ENCODE measurements around the gene PRR29. TPM values are rescaled to one million over a fixed set of nuclear protein-coding genes. Genes with fewer than 3 reads are reported as not detected.
A peak's percentile ranks its signal among the peaks of the same experiment; 100 is the strongest.
"Not testable (repeated sequence)": the region's sequence is repeated elsewhere in the genome, so short reads cannot be mapped to it uniquely, and the experiment has no call there.

Gene PRR29
- total RNA-seq, 5 donors from 2014 or later (not counting 1 experiment from before 2014, with no cell fraction given), result 0.50 to 1.9 (median 1.1) TPM

- H3K27ac Mint-ChIP-seq, result peak overlapping the region; percentile 74 to 79
- H3K36me3 Mint-ChIP-seq, result peaks cover 43% of the 10 kb centered on the region
- Histone ChIP-seq H3K4me3 (ENCODE audit: control insufficient read depth in 1 of 2, extremely low read depth in 1 of 2, low read length in 1 of 2) (no peak overlapping the region), H3K27ac (ENCODE audit: low read length) (no peak overlapping the region), H3K27me3 (replicated peaks in 1 of 2; ENCODE audit: control insufficient read depth in 2 of 2, extremely low read depth in 1 of 2, insufficient read depth in 2 of 2, low read length in 1 of 2) (no peaks in the 10 kb centered on the region), H3K36me3 (ENCODE audit: control insufficient read depth in 2 of 2, extremely low read depth in 1 of 2, insufficient read depth in 1 of 2, low read length in 1 of 2) (peaks cover 20 to 72% of the 10 kb centered on the region in 2 donors), H3K4me1 (ENCODE audit: control insufficient read depth in 1 of 2, extremely low read depth in 1 of 2, insufficient read depth in 2 of 2, low read length in 2 of 2) (peaks cover 6 to 45% of the 10 kb centered on the region in 2 experiments), H3K9me3 (no peaks in the 10 kb centered on the region)
- H3K9me3 Mint-ChIP-seq, result no peaks in the 10 kb centered on the region
- 90% methylated on average over 12 of the region's 13 CpGs for WGBS (ENCODE audit: insufficient coverage)
- H3K27me3 Mint-ChIP-seq, result no peaks in the 10 kb centered on the region
- ATAC-seq (replicated peaks in 1 of 4) (no peak), DNase-seq (peak in 1 of 35 experiments; percentile 19)
- CTCF ChIA-PET, result interaction anchor here in 1 of 2 donors (0.5 to 2.1 kb wide), 5 partner anchors 12 to 22 kb away, joined by 3 to 10 read pairs (median 6); partner anchors contain the start of gene ICAM2
- POLR2A ChIA-PET, result no interaction called here
- H3K4me3 Mint-ChIP-seq, result no peak overlapping the region
- peaks cover 49 to 65% (median 60%) of the 10 kb centered on the region in 3 donors for H3K4me1 Mint-ChIP-seq
Measured at GRCh38 chr17:64006361-64007088, 8.4 kb downstream of the PRR29 start.

GRCh38 chr17:64007089-64007837 is 9.1 kb downstream of the PRR29 start:
- Mint-ChIP-seq H3K4me3 (peak overlapping the region in 1 of 3 donors; percentile 49), H3K27ac (peak overlapping the region; percentile 61 to 79), H3K4me1 (peaks cover 55 to 72% (median 66%) of the 10 kb centered on the region in 3 donors), H3K36me3 (peaks cover 48% of the 10 kb centered on the region)
- not testable (repeated sequence) for H3K4me3 ChIP-seq (ENCODE audit: control insufficient read depth in 1 of 2, extremely low read depth in 1 of 2, low read length in 1 of 2); H3K27me3 Mint-ChIP-seq; H3K9me3 Mint-ChIP-seq; H3K27me3 ChIP-seq (replicated peaks in 1 of 2; ENCODE audit: control insufficient read depth in 2 of 2, extremely low read depth in 1 of 2, insufficient read depth in 2 of 2, low read length in 1 of 2); H3K9me3 ChIP-seq; H3K27ac ChIP-seq (ENCODE audit: low read length); DNase-seq
- POLR2A ChIA-PET, result interaction anchor here in 1 of 2 donors (0.6 kb wide), 1 partner anchor 15 kb away, joined by 4 read pairs; no protein-coding TSS in a partner anchor
- CTCF ChIA-PET, result interaction anchor here in 1 of 2 donors (1.3 to 2.1 kb wide), 3 partner anchors 13 to 22 kb away, joined by 3 to 9 read pairs (median 6); no protein-coding TSS in a partner anchor
- peak in 1 of 4 experiments; percentile 37 for ATAC-seq (replicated peaks in 1 of 4)
- H3K4me1 ChIP-seq (ENCODE audit: control insufficient read depth in 1 of 2, extremely low read depth in 1 of 2, insufficient read depth in 2 of 2, low read length in 2 of 2), result peaks cover 6 to 49% of the 10 kb centered on the region in 2 experiments
- WGBS (ENCODE audit: insufficient coverage), result 100% methylated on average over 1 of the region's 5 CpGs
- peaks cover 20 to 70% of the 10 kb centered on the region in 2 donors for H3K36me3 ChIP-seq (ENCODE audit: control insufficient read depth in 2 of 2, extremely low read depth in 1 of 2, insufficient read depth in 1 of 2, low read length in 1 of 2)

- Mint-ChIP-seq H3K36me3 (peaks cover 53% of the 10 kb centered on the region), H3K27ac (peak overlapping the region; percentile 52 to 79), H3K4me3 (peak overlapping the region in 1 of 3 donors; percentile 49), H3K27me3 (no peaks in the 10 kb centered on the region), H3K4me1 (peaks cover 61 to 77% (median 71%) of the 10 kb centered on the region in 3 donors), H3K9me3 (no peaks in the 10 kb centered on the region)
- H3K27ac ChIP-seq (ENCODE audit: low read length), result no peak overlapping the region
- H3K4me3 ChIP-seq (ENCODE audit: control insufficient read depth in 1 of 2, extremely low read depth in 1 of 2, low read length in 1 of 2), result no peak overlapping the region
- H3K4me1 ChIP-seq (ENCODE audit: control insufficient read depth in 1 of 2, extremely low read depth in 1 of 2, insufficient read depth in 2 of 2, low read length in 2 of 2), result peaks cover 6 to 51% of the 10 kb centered on the region in 2 experiments
- H3K27me3 ChIP-seq (replicated peaks in 1 of 2; ENCODE audit: control insufficient read depth in 2 of 2, extremely low read depth in 1 of 2, insufficient read depth in 2 of 2, low read length in 1 of 2), result no peaks in the 10 kb centered on the region
- ATAC-seq (replicated peaks in 1 of 4) (no peak), DNase-seq (no peak)
- POLR2A ChIA-PET, result interaction anchor here in 1 of 2 donors (0.6 kb wide), 1 partner anchor 14 kb away, joined by 4 read pairs; no protein-coding TSS in a partner anchor
- H3K36me3 ChIP-seq (ENCODE audit: control insufficient read depth in 2 of 2, extremely low read depth in 1 of 2, insufficient read depth in 1 of 2, low read length in 1 of 2), result peaks cover 17 to 64% of the 10 kb centered on the region in 2 donors
- no peaks in the 10 kb centered on the region for H3K9me3 ChIP-seq
- CTCF ChIA-PET, result no interaction called here
- WGBS (ENCODE audit: insufficient coverage), result 100% methylated on average over 2 of the region's 5 CpGs
Measured at GRCh38 chr17:64007838-64008282, 9.7 kb downstream of the PRR29 start.

- Mint-ChIP-seq H3K27ac (peak overlapping the region; percentile 52 to 79), H3K4me1 (peaks cover 66 to 81% (median 76%) of the 10 kb centered on the region in 3 donors)
- 95% methylated on average over 4 of the region's 5 CpGs for WGBS (ENCODE audit: insufficient coverage)
Measured at GRCh38 chr17:64008346-64008745, 10.2 kb downstream of the PRR29 start.

GRCh38 chr17:64008830-64009229 is 10.7 kb downstream of the PRR29 start:
- Histone ChIP-seq H3K27me3 (replicated peaks in 1 of 2; ENCODE audit: control insufficient read depth in 2 of 2, extremely low read depth in 1 of 2, insufficient read depth in 2 of 2, low read length in 1 of 2) (no peaks in the 10 kb centered on the region), H3K4me1 (ENCODE audit: control insufficient read depth in 1 of 2, extremely low read depth in 1 of 2, insufficient read depth in 2 of 2, low read length in 2 of 2) (peaks cover 6 to 57% of the 10 kb centered on the region in 2 experiments), H3K36me3 (ENCODE audit: control insufficient read depth in 2 of 2, extremely low read depth in 1 of 2, insufficient read depth in 1 of 2, low read length in 1 of 2) (peaks cover 12 to 54% of the 10 kb centered on the region in 2 donors), H3K4me3 (ENCODE audit: control insufficient read depth in 1 of 2, extremely low read depth in 1 of 2, low read length in 1 of 2) (no peak overlapping the region), H3K9me3 (no peaks in the 10 kb centered on the region), H3K27ac (ENCODE audit: low read length) (no peak overlapping the region)
- Mint-ChIP-seq H3K4me1 (peaks cover 70 to 82% (median 80%) of the 10 kb centered on the region in 3 donors), H3K27me3 (no peaks in the 10 kb centered on the region), H3K36me3 (peaks cover 47% of the 10 kb centered on the region), H3K4me3 (peak overlapping the region in 1 of 3 donors; percentile 44), H3K9me3 (no peaks in the 10 kb centered on the region), H3K27ac (peak overlapping the region; percentile 68 to 83)
- ChIA-PET POLR2A (no interaction called here), CTCF (no interaction called here)
- ATAC-seq (replicated peaks in 1 of 4) (no peak), DNase-seq (no peak)
- WGBS (ENCODE audit: insufficient coverage), result no CpG with 5 or more reads among the region's 4 CpGs

More at GRCh38 chr17:64008346-64008745, 10.2 kb downstream of the PRR29 start:
- H3K27me3 ChIP-seq (replicated peaks in 1 of 2; ENCODE audit: control insufficient read depth in 2 of 2, extremely low read depth in 1 of 2, insufficient read depth in 2 of 2, low read length in 1 of 2), result no peaks in the 10 kb centered on the region
- no peaks in the 10 kb centered on the region for H3K9me3 Mint-ChIP-seq
- peaks cover 6 to 56% of the 10 kb centered on the region in 2 experiments for H3K4me1 ChIP-seq (ENCODE audit: control insufficient read depth in 1 of 2, extremely low read depth in 1 of 2, insufficient read depth in 2 of 2, low read length in 2 of 2)
- CTCF ChIA-PET, result no interaction called here
- no peaks in the 10 kb centered on the region for H3K27me3 Mint-ChIP-seq
- H3K9me3 ChIP-seq, result no peaks in the 10 kb centered on the region
- no peak overlapping the region for H3K27ac ChIP-seq (ENCODE audit: low read length)
- H3K4me3 Mint-ChIP-seq, result no peak overlapping the region
- ATAC-seq (replicated peaks in 1 of 4) (no peak), DNase-seq (no peak)
- peaks cover 52% of the 10 kb centered on the region for H3K36me3 Mint-ChIP-seq
- POLR2A ChIA-PET, result no interaction called here
- peaks cover 17 to 59% of the 10 kb centered on the region in 2 donors for H3K36me3 ChIP-seq (ENCODE audit: control insufficient read depth in 2 of 2, extremely low read depth in 1 of 2, insufficient read depth in 1 of 2, low read length in 1 of 2)
- no peak overlapping the region for H3K4me3 ChIP-seq (ENCODE audit: control insufficient read depth in 1 of 2, extremely low read depth in 1 of 2, low read length in 1 of 2)

Data from T-cell (primary cell).